SU-DHL-6 (cell line): Measurements from ENCODE around the gene C5orf63.

Source experiments
- H2AFZ ChIP-seq: fragments of 200-600 bp; sonication (generic); 2 replicates; pipeline ENCODE4 v1.6.1; 2014; ENCODE audit warnings: low read depth, mild to moderate bottlenecking, moderate library complexity, mixed read lengths, antibody characterized with exemption, low read length; ENCODE audit not compliant: severe bottlenecking
- H3F3A ChIP-seq: fragments of 200-600 bp; shearing (Covaris generic); 2 replicates; pipeline ENCODE4 v1.6.0; 2016; ENCODE audit warnings: antibody characterized with exemption, mild to moderate bottlenecking; ENCODE audit not compliant: insufficient read depth
- H3K27ac ChIP-seq: fragments of 200-600 bp; sonication (generic); 2 replicates; pipeline ENCODE4 v1.5.1; 2016; ENCODE audit warnings: low read depth, mild to moderate bottlenecking, low read length, moderate library complexity, mixed read lengths
- H3K27me3 ChIP-seq: fragments of 200-600 bp; sonication (generic), shearing (Covaris generic); 2 replicates; pipeline ENCODE4 v1.6.0; 2014; ENCODE audit warnings: mild to moderate bottlenecking, low read length
- H3K36me3 ChIP-seq: fragments of 200-600 bp; sonication (generic); 2 replicates; pipeline ENCODE4 v1.6.1; 2014; ENCODE audit warnings: mild to moderate bottlenecking, low read length, mixed read lengths
- H3K4me2 ChIP-seq: fragments of 300-600, 200-600 bp; shearing (Covaris generic), sonication (generic); 2 replicates; pipeline ENCODE4 v1.6.0; 2014; ENCODE audit warnings: low read length, low read depth, mild to moderate bottlenecking; ENCODE audit not compliant: poor library complexity, severe bottlenecking
- H3K4me3 ChIP-seq: fragments of 200-600 bp; sonication (generic); 2 replicates; pipeline ENCODE4 v1.5.1; 2014; ENCODE audit warnings: antibody characterized with exemption, low read length, mild to moderate bottlenecking, mixed read lengths; ENCODE audit not compliant: insufficient read depth, poor library complexity, severe bottlenecking
- H3K79me2 ChIP-seq: fragments of 200-600 bp; sonication (generic); 2 replicates; pipeline ENCODE4 v1.6.1; 2014; ENCODE audit warnings: mild to moderate bottlenecking, low read length, moderate library complexity; ENCODE audit not compliant: insufficient read depth
- H3K9ac ChIP-seq: fragments of 200-600 bp; sonication (generic); 2 replicates; pipeline ENCODE4 v1.7.0; 2014; ENCODE audit warnings: mild to moderate bottlenecking, low read length
- H3K9me2 ChIP-seq: fragments of 200-600 bp; sonication (generic); replicated peaks from 2 replicates; pipeline ENCODE4 v1.6.1; 2014; ENCODE audit warnings: low read length; ENCODE audit not compliant: insufficient read depth
- H3K9me3 ChIP-seq: fragments of 200-600 bp; sonication (generic); 2 replicates; pipeline ENCODE4 v1.6.1; 2014; ENCODE audit warnings: low read length, mixed read lengths; ENCODE audit not compliant: insufficient read depth
- H4K20me1 ChIP-seq: fragments of 200-600 bp; sonication (generic); 2 replicates; pipeline ENCODE4 v1.6.1; 2014; ENCODE audit warnings: low read depth, mild to moderate bottlenecking, antibody characterized with exemption, low read length, moderate library complexity, mixed read lengths
- EZH2phosphoT487 ChIP-seq: fragments of 200-600 bp; sonication (generic), shearing (Covaris generic); conservative IDR thresholded peaks from 2 replicates; pipeline ENCODE4 v1.6.1; 2018; ENCODE audit warnings: mild to moderate bottlenecking, antibody characterized with exemption, low read length, moderate library complexity, mixed read lengths
- TF ChIP-seq, protein P1 (sequence below): fragments of 200-600 bp; sonication (generic); IDR thresholded peaks from one replicate; pipeline ENCODE4 v1.5.1; 2017; ENCODE audit warnings: antibody characterized with exemption, mild to moderate bottlenecking, low read length, moderate library complexity; ENCODE audit not compliant: insufficient read depth, poor library complexity, severe bottlenecking

The C5orf63 gene

DNA sequence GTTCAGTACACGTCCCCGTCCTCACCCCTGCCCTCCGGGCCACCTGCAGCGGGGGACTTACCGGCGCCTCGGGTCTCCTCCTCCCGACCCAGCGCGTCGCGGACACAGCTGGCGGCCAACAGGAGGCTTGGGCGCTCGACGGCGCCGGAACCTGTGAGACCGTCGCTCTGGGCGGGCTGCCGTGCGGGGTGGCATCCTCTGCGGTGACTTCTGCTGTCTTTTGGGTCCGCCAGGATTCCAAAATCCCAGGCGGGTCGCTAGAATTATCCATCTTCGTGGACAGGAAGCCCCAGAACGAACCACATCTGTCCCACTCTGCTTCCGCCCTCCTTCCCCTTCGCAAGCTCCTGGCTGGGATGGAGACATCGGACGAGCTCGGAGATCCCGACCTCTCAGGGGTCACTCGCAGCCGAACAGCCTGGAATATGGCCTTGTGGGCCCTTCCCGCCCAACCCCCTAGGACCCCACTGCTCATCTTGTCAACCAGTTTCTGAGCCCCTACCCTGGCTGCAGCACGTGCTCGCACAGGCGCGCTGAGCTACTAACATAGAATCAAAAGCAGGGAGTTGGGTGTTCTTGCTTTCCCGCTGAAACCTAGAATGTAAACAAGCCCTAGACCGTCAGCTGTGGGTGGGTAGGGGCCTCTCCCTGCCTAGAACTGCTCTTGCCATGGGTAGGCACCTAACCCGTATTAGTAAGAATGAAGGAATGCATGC, 42.0 kb downstream of the C5orf63 start:
- Histone ChIP-seq H3K9me3 (no peaks in the 10 kb centered on the region), H3K79me2 (no peaks in the 10 kb centered on the region), H2AFZ (peak overlapping the region; percentile 93), H3K9ac (peak overlapping the region; percentile 69), H3K4me2 (peak overlapping the region; percentile 74), H3F3A (no peaks in the 10 kb centered on the region), H3K27ac (0 out of 2 replicates have a peak overlapping the region, but pooled peaks have one; percentile 54), H3K36me3 (no peaks in the 10 kb centered on the region), H3K4me3 (peak overlapping the region; percentile 68), H3K27me3 (no peaks in the 10 kb centered on the region), H4K20me1 (no peaks in the 10 kb centered on the region), H3K9me2 (no peaks in the 10 kb centered on the region)
- no peak for TF ChIP-seq EZH2phosphoT487
- TF ChIP-seq, protein P1, sequence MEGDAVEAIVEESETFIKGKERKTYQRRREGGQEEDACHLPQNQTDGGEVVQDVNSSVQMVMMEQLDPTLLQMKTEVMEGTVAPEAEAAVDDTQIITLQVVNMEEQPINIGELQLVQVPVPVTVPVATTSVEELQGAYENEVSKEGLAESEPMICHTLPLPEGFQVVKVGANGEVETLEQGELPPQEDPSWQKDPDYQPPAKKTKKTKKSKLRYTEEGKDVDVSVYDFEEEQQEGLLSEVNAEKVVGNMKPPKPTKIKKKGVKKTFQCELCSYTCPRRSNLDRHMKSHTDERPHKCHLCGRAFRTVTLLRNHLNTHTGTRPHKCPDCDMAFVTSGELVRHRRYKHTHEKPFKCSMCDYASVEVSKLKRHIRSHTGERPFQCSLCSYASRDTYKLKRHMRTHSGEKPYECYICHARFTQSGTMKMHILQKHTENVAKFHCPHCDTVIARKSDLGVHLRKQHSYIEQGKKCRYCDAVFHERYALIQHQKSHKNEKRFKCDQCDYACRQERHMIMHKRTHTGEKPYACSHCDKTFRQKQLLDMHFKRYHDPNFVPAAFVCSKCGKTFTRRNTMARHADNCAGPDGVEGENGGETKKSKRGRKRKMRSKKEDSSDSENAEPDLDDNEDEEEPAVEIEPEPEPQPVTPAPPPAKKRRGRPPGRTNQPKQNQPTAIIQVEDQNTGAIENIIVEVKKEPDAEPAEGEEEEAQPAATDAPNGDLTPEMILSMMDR, result no peak

DNA sequence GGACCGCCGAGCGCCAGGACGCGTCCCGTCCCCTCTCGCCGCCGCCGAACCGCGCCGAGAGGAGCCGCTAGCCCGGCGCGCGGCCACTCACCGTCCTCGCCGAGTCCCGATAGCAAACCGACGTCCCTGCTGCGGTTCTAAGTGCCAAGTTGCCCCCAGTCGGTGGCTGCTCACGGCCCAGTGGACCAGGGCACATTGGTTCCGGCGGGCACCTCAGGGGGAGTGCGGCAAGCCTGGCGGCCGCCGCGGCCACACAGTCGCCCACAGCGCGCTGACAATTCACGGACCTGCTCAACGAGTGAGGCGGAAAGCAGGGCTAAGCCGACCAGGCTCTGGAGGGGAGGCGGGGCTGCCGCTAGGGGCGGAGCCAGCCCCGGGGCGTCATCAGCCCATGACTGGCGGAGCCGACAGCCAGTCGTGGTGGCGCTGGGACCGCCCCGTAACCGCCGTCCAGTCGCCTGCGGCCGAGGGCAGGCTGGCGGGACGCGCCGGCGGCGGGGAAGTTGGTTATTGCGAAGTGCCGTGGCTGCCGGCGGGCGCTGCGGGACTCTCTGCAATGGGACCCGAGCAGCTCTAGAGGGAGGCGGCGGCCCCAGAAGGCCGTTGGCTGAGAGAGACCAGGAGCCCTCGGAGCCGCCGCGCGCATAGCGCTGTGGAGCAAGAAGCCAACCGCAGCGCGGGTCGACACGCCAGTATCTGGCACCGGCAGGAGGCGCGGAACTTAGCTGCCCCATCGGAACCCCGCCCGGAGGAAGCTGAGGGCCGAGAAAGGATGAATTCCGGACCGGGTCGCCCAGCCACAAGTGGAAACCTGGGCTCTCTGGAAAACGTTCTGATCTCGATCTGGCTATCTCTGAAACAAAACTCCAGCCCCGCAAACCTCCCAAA, 42.8 kb downstream of the C5orf63 start, which contains the start of gene MARCHF3:
MARCHF3 (minus strand) TSS at position 300 of the 888 bp plus-strand sequence. CDS start 112,387 bp downstream, outside the sequence.
- Histone ChIP-seq H3F3A (no peaks in the 10 kb centered on the region), H3K9me2 (no peaks in the 10 kb centered on the region), H3K9ac (peak within 1 kb of the TSS; percentile 69), H3K36me3 (no peaks in the 10 kb centered on the region), H3K4me3 (peak within 1 kb of the TSS; percentile 68), H3K79me2 (no peaks in the 10 kb centered on the region), H3K4me2 (peak within 1 kb of the TSS; percentile 74), H3K9me3 (no peaks in the 10 kb centered on the region), H2AFZ (peak within 1 kb of the TSS; percentile 93), H3K27ac (peak within 1 kb of the TSS; percentile 54), H4K20me1 (no peaks in the 10 kb centered on the region), H3K27me3 (no peaks in the 10 kb centered on the region)
- TF ChIP-seq EZH2phosphoT487, result no peak
- TF ChIP-seq, protein P1, result peak; percentile 11

DNA sequence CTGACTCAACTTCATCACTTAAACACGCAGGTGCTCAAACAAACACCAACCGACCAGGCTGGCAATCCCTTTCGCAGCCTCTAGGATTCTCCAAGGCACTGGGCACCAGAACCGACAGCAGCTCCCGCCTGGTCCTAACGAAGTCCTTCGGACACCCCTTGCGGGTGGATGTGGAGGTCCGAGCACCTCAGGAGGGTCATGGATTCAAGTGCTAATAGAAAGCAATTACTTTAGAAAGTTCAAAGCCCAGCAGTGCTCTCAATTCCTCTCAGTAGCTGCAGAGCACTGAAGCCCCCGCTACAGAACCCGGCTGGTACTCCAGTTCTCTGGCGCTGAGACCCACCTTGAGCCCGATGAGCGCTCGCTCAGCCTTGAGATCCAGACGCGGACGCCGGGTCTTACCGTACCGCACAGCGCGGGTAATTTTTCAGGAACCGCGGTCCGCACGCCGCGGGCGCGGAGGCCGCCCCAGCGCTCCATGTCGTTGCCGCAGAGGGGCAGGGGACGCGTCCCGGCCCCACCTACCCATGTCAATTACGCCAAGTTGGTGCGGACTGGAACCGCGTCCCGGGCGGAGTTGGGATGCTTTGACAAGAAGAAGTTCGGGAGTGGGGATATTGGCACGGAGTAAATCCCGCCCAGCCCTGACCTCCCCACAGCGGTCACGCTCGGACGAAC, 43.6 kb downstream of the C5orf63 start:
- Histone ChIP-seq H2AFZ (peak overlapping the region; percentile 75), H3K79me2 (no peaks in the 10 kb centered on the region), H3K27ac (no peak overlapping the region), H3K9me3 (no peaks in the 10 kb centered on the region), H4K20me1 (no peaks in the 10 kb centered on the region), H3K9me2 (no peaks in the 10 kb centered on the region), H3K9ac (peak overlapping the region; percentile 69), H3F3A (no peaks in the 10 kb centered on the region), H3K4me3 (peak overlapping the region; percentile 68), H3K4me2 (peak overlapping the region; percentile 74), H3K27me3 (no peaks in the 10 kb centered on the region), H3K36me3 (no peaks in the 10 kb centered on the region)
- TF ChIP-seq, protein P1, result no peak
- TF ChIP-seq EZH2phosphoT487, result no peak
